ENCODE data around the gene DEPDC1B. TPM values are rescaled to one million over a fixed set of nuclear protein-coding genes. Genes with fewer than 3 reads are reported as not detected.
"Not testable (repeated sequence)": the region's sequence is repeated elsewhere in the genome, so short reads cannot be mapped to it uniquely, and the experiment has no call there.

DEPDC1B gene
- total RNA-seq, 2 experiments from 2014 or later = 34.2 to 40.3 TPM

GRCh38 chr5:60611099-60611740 lies 88.7 kb downstream of the DEPDC1B start:
- H3K4me1 Mint-ChIP-seq = peaks cover 4% of the 10 kb centered on the region
- H3K4me3 Mint-ChIP-seq = no peak overlapping the region
- CTCF ChIA-PET = interaction anchor here (0.5 kb wide), 1 partner anchor 149 kb away, joined by 3 read pairs; no protein-coding TSS in a partner anchor
- no peaks in the 10 kb centered on the region for H3K36me3 Mint-ChIP-seq (ENCODE audit: low read depth)
- H3K27ac Mint-ChIP-seq = no peak overlapping the region
- POLR2A ChIA-PET = no interaction called here
- H3K9me3 Mint-ChIP-seq (ENCODE audit: low read depth) = no peaks in the 10 kb centered on the region
- ATAC-seq (no peak), DNase-seq (no peak)
- no peaks in the 10 kb centered on the region for H3K27me3 Mint-ChIP-seq
- intact Hi-C loops (cut with DNase I, micrococcal nuclease) = no loop called here

- ChIA-PET POLR2A (no interaction called here), CTCF (no interaction called here)
- no peak overlapping the region for H3K27ac Mint-ChIP-seq
- H3K4me1 Mint-ChIP-seq = no peaks in the 10 kb centered on the region
- no peak for DNase-seq
- ATAC-seq = no peak
- H3K9me3 Mint-ChIP-seq (ENCODE audit: low read depth) = no peaks in the 10 kb centered on the region
- no peaks in the 10 kb centered on the region for H3K36me3 Mint-ChIP-seq (ENCODE audit: low read depth)
- H3K27me3 Mint-ChIP-seq = no peaks in the 10 kb centered on the region
- no peak overlapping the region for H3K4me3 Mint-ChIP-seq
- intact Hi-C loops (cut with DNase I, micrococcal nuclease) = no loop called here
Measured at GRCh38 chr5:60604771-60605170, 95.2 kb downstream of the DEPDC1B start.

- ATAC-seq (no peak), DNase-seq (no peak)
- intact Hi-C loops (cut with DNase I, micrococcal nuclease) = no loop called here
- no peaks in the 10 kb centered on the region for H3K9me3 Mint-ChIP-seq (ENCODE audit: low read depth)
- H3K4me3 Mint-ChIP-seq = no peak overlapping the region
- no peaks in the 10 kb centered on the region for H3K27me3 Mint-ChIP-seq
- H3K27ac Mint-ChIP-seq = no peak overlapping the region
- ChIA-PET POLR2A (no interaction called here), CTCF (interaction anchor here (1.0 kb wide), 1 partner anchor 788 kb away, joined by 3 read pairs; no protein-coding TSS in a partner anchor)
- no peaks in the 10 kb centered on the region for H3K36me3 Mint-ChIP-seq (ENCODE audit: low read depth)
- peaks cover 12% of the 10 kb centered on the region for H3K4me1 Mint-ChIP-seq
Measured at GRCh38 chr5:60598424-60598823, 101.5 kb downstream of the DEPDC1B start.

- no peaks in the 10 kb centered on the region for H3K27me3 Mint-ChIP-seq
- no peaks in the 10 kb centered on the region for H3K9me3 Mint-ChIP-seq (ENCODE audit: low read depth)
- no peak for ATAC-seq
- CTCF ChIA-PET = interaction anchor here (0.7 kb wide), 1 partner anchor 230 kb away, joined by 3 read pairs; no protein-coding TSS in a partner anchor
- POLR2A ChIA-PET = no interaction called here
- DNase-seq = peak; percentile 7
- no peak overlapping the region for H3K27ac Mint-ChIP-seq
- intact Hi-C loops (cut with DNase I, micrococcal nuclease) = no loop called here
- no peak overlapping the region for H3K4me3 Mint-ChIP-seq
- no peaks in the 10 kb centered on the region for H3K36me3 Mint-ChIP-seq (ENCODE audit: low read depth)
- H3K4me1 Mint-ChIP-seq = peaks cover 12% of the 10 kb centered on the region
Measured at GRCh38 chr5:60597572-60598320, 102.2 kb downstream of the DEPDC1B start.

- intact Hi-C loops (cut with DNase I, micrococcal nuclease) = no loop called here
- H3K27me3 Mint-ChIP-seq = no peaks in the 10 kb centered on the region
- ATAC-seq (no peak), DNase-seq (no peak)
- ChIA-PET POLR2A (no interaction called here), CTCF (no interaction called here)
- no peak overlapping the region for H3K4me3 Mint-ChIP-seq
- no peak overlapping the region for H3K27ac Mint-ChIP-seq
- H3K9me3 Mint-ChIP-seq (ENCODE audit: low read depth) = no peaks in the 10 kb centered on the region
- no peaks in the 10 kb centered on the region for H3K36me3 Mint-ChIP-seq (ENCODE audit: low read depth)
- H3K4me1 Mint-ChIP-seq = peaks cover 12% of the 10 kb centered on the region
Measured at GRCh38 chr5:60594715-60595477, 105.1 kb downstream of the DEPDC1B start.

- H3K27me3 Mint-ChIP-seq = no peaks in the 10 kb centered on the region
- no peak for ATAC-seq
- intact Hi-C loops (cut with DNase I, micrococcal nuclease) = no loop called here
- no peak overlapping the region for H3K4me3 Mint-ChIP-seq
- ChIA-PET POLR2A (no interaction called here), CTCF (no interaction called here)
- no peaks in the 10 kb centered on the region for H3K4me1 Mint-ChIP-seq
- no peaks in the 10 kb centered on the region for H3K9me3 Mint-ChIP-seq (ENCODE audit: low read depth)
- H3K27ac Mint-ChIP-seq = no peak overlapping the region
- no peaks in the 10 kb centered on the region for H3K36me3 Mint-ChIP-seq (ENCODE audit: low read depth)
- no peak for DNase-seq
Measured at GRCh38 chr5:60590172-60590571, 109.8 kb downstream of the DEPDC1B start.

- H3K4me3 Mint-ChIP-seq; ATAC-seq; POLR2A ChIA-PET; H3K27me3 Mint-ChIP-seq; DNase-seq; H3K36me3 Mint-ChIP-seq (ENCODE audit: low read depth); CTCF ChIA-PET; H3K4me1 Mint-ChIP-seq; H3K27ac Mint-ChIP-seq; H3K9me3 Mint-ChIP-seq (ENCODE audit: low read depth): not testable (repeated sequence)
- intact Hi-C loops (cut with DNase I, micrococcal nuclease) = loop anchor here in 1 of 2 experiments (5.0 kb wide), 1 partner anchor 775 kb away; no protein-coding TSS in a partner anchor
Measured at GRCh38 chr5:60587312-60587711, 112.7 kb downstream of the DEPDC1B start.

GRCh38 chr5:60586307-60586901 lies 113.6 kb downstream of the DEPDC1B start:
- ChIA-PET POLR2A (no interaction called here), CTCF (no interaction called here)
- H3K4me3 Mint-ChIP-seq = no peak overlapping the region
- H3K27ac Mint-ChIP-seq = no peak overlapping the region
- no peaks in the 10 kb centered on the region for H3K9me3 Mint-ChIP-seq (ENCODE audit: low read depth)
- no peaks in the 10 kb centered on the region for H3K27me3 Mint-ChIP-seq
- intact Hi-C loops (cut with DNase I, micrococcal nuclease) = loop anchor here in 1 of 2 experiments (5.0 kb wide), 1 partner anchor 774 kb away; no protein-coding TSS in a partner anchor
- DNase-seq (no peak), ATAC-seq (no peak)
- no peaks in the 10 kb centered on the region for H3K36me3 Mint-ChIP-seq (ENCODE audit: low read depth)
- no peaks in the 10 kb centered on the region for H3K4me1 Mint-ChIP-seq

- Mint-ChIP-seq H3K27me3 (no peaks in the 10 kb centered on the region), H3K36me3 (ENCODE audit: low read depth) (no peaks in the 10 kb centered on the region), H3K4me1 (no peaks in the 10 kb centered on the region), H3K4me3 (no peak overlapping the region), H3K9me3 (ENCODE audit: low read depth) (no peaks in the 10 kb centered on the region), H3K27ac (no peak overlapping the region)
- no peak for DNase-seq
- ChIA-PET CTCF (no interaction called here), POLR2A (no interaction called here)
- intact Hi-C loops (cut with DNase I, micrococcal nuclease) = loop anchor here in 1 of 2 experiments (5.0 kb wide), 1 partner anchor 773 kb away; no protein-coding TSS in a partner anchor
- no peak for ATAC-seq
Measured at GRCh38 chr5:60585618-60586017, 114.3 kb downstream of the DEPDC1B start.

GRCh38 chr5:60584304-60584703 lies 115.7 kb downstream of the DEPDC1B start:
- H3K4me1 Mint-ChIP-seq = no peaks in the 10 kb centered on the region

GRCh38 chr5:60583616-60584015 lies 116.3 kb downstream of the DEPDC1B start:
- H3K4me1 Mint-ChIP-seq = no peaks in the 10 kb centered on the region
- intact Hi-C loops (cut with DNase I, micrococcal nuclease) = no loop called here
- H3K36me3 Mint-ChIP-seq (ENCODE audit: low read depth) = no peaks in the 10 kb centered on the region
- ChIA-PET CTCF (no interaction called here), POLR2A (no interaction called here)
- ATAC-seq (no peak), DNase-seq (no peak)
- no peak overlapping the region for H3K4me3 Mint-ChIP-seq
- H3K9me3 Mint-ChIP-seq (ENCODE audit: low read depth) = no peaks in the 10 kb centered on the region
- no peaks in the 10 kb centered on the region for H3K27me3 Mint-ChIP-seq
- H3K27ac Mint-ChIP-seq = no peak overlapping the region

More at GRCh38 chr5:60584304-60584703, 115.7 kb downstream of the DEPDC1B start:
- intact Hi-C loops (cut with DNase I, micrococcal nuclease) = no loop called here
- Mint-ChIP-seq H3K4me3 (no peak overlapping the region), H3K9me3 (ENCODE audit: low read depth) (no peaks in the 10 kb centered on the region), H3K36me3 (ENCODE audit: low read depth) (no peaks in the 10 kb centered on the region), H3K27me3 (no peaks in the 10 kb centered on the region), H3K27ac (no peak overlapping the region)
- ATAC-seq (no peak), DNase-seq (no peak)
- CTCF ChIA-PET = no interaction called here
- POLR2A ChIA-PET = no interaction called here
